Amniotic epithelial cell (primary cell): Measurements from ENCODE around the gene POLR2F.

ENCODE experiments used
- DNase-seq: peaks from one replicate; pipeline ENCODE4 v3.0.0-alpha.2; 2010; ENCODE audit warnings: low read depth

POLR2F gene

DNA sequence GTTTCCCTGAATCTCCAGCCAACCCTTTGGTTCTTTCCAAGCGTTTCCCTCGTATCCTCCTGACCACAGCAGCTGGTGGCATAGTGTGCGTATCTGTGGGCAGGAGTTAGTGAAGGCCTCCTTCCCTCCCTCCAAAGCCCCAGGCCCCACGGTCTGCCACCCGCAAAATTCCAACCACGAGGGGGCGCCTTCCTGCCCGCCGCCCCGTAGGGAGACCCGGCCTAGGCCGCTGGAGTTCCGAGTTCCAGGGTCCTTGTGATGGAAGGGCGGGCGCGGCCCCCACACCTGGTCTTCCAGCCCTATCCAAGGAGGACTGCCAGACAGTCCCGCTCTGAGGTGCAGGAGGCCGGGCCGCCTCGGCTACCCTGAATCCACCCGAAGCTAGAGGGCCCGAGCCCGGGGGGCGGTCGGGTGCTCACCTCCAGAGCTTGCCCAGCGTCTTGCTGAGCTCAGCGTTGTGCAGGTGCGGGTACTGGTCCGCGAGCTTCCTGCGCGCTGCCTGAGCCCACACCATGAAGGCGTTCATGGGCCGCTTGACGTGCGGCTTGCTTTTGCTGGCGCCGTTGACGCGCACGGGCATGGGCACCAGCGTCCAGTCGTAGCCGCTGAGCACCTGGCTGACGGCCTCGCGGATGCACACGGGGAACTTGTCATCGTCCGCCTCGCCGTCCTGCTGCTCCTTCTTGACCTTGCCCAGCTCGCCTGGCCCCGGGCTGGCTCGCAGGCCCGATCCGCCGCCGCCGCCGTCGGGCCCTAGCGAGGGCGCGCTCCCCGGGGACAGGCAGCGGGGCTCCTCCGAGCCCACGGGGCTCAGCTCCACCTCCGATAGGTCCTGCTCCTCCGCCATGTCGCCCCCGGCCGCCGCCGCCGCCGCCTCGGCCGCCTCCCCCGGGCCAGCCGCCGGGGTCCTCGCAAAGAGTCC lies 29.7 kb downstream of the POLR2F start:
- no peak for DNase-seq

DNA sequence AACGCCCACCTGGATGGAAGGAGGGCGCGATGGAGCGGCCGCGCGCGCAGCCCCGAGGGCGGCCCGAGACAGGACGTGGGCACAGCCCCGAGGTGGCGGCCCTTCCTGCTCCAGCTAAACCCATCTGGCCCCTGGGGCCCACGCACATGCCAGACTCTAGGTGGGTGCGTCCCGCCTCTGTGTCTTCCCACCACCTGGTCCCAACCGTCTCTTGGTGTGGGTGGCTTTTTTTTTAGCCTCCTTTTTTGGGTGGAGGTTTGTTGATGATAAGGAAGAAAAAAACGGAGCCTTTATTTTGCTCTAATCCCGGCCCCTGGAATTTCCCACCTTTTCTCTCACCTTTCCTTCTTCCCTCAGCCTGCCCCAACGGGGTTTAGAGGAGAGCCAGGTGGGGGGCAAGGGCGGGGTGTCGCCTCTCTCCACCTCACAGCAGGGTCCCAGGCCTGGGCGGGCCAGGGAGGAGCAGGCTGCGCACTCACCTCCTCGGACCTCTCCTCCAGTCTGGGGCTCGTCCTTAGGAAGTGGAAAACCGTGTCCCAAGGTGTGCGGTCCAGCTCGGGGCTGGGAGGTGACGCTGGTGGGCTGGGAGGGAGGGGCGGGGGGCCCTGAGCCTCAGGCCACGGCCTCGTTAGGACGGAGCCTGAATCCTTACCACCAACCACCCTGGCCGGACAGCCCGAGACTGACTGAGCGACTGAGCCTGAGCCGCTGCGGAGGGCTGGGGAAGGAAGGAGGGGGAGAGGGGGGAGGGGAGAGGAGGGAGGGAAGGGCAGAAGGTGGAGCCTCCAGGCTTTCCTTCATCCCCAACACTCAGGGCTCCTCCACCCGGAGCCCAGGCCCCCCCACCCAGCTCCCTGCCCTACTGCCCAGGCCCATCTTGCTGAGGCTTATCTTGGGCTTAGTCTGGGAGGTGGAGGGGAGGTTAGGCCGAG lies 30.6 kb downstream of the POLR2F start, which contains the start of gene SOX10:
Gene SOX10, minus strand, starts transcription at position 696 of the 932 bp plus-strand sequence. CDS start 771 bp downstream, outside the sequence.
- DNase-seq, result no peak

DNA sequence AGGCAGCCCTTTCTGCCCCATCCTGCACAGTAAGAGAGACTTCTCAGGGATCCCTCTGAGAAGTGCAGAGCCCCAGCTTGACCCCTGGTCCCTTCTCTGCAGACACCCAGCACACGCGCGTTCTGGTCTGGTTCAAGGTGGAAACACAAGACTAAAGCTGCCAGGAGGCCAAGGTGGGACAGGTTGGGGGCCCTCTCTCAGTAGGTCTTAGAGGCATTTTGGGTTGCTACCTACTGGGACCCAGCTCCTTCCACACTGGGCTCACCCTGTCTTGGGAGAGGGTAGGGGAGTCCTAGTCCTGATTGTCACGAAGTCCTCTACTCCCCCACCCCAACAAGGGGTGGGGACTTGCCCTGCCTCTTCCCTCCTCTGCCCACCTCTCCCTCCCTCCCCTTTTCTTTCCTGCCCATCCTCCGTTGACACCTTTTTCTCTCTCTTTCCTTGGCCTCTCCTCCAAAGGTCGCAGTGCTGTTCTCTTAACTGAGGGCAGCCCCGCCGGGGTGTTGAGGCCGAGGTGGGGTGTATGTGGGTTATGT lies 31.6 kb downstream of the POLR2F start:
- no peak for DNase-seq

DNA sequence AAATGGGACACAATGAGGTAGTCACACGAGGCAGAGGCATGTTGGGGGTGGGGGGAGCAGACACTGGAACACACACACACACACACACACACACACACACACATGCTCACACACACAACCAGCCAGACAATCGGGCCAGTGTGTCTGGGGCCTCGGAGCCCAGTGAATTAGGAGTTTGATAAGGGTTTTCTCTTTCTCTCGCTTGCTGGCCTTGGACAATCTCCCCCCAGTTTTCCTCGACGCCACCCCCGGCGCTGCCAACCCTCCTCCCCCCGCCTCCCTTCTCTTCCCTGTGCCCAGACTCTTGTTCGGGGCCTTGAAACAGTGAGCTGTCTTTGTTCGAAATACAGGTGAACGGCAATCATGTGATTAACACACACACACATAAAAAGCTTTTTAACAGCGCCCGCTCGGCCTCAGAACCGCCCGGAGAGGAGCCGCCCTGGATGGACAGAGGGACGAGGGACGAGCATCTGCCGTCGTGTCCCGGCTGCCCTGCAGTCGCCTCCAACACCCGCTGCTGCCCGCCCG lies 32.3 kb downstream of the POLR2F start:
- DNase-seq, result no peak

GRCh38 chr22:37986371-37986770 lies 32.9 kb downstream of the POLR2F start:
- DNase-seq, result no peak

DNA sequence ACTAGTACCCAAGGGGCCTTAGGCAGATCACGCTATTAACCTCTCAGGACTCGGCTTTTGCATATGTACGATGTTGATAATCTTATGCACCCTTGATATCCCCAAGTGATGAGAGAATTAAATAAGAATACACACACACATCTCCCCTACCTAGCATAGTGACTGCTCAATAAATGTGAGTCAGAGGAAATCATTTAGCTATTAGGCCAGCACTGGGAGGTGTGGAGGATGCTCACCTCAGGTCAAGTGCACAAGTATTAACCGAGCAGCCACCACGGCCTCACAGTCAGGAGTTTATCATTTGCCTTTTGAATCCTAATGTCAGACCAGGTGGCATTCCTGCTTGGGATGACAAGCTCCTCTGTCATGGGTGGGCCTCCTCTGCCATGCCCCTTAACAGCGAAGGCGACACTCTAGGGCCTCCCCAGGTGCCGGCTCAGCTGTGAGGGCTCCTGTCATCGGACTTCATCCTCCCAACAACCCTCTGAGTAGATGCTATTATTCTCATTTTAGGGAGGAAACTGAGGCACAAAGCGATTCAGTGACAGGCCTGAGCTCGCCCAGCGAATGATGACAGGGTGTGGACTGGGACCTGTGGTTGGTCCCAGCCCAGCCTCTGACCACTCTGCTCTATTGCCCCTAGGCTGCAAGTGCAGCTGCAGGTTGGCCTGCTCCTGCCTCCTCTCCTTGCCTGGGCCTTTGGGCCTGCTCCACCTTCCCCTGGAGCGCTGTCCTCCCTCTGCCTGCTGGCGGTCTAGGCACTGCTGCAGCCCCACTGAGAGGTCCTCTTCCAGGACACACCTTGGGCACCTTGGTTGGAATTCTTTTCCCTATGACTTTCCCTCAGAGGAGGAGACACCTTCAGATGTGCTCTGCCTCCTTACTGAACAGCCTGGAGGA lies 35.9 kb downstream of the POLR2F start:
- no peak for DNase-seq

- no peak for DNase-seq
Measured at GRCh38 chr22:37990301-37990700, 36.8 kb downstream of the POLR2F start.

DNA sequence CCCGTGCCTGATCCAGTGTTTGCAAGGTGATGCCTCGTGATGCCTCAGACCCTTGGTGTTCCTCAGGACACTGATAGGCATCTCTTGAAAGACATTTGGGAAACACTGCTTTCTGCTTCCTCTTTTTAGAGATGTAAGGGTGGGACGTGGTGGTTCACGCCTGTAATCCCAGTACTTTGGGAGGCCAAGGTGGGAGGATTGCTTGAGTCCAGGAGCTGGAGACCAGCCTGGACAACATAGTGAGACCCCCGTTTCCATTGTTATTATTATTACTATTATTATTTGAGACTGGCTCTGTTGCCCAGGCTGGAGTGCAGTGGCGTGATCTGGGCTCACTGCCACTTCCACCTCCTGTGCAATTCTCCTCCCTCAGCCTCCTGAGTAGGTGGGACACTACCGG lies 37.4 kb downstream of the POLR2F start:
- no peak for DNase-seq

DNA sequence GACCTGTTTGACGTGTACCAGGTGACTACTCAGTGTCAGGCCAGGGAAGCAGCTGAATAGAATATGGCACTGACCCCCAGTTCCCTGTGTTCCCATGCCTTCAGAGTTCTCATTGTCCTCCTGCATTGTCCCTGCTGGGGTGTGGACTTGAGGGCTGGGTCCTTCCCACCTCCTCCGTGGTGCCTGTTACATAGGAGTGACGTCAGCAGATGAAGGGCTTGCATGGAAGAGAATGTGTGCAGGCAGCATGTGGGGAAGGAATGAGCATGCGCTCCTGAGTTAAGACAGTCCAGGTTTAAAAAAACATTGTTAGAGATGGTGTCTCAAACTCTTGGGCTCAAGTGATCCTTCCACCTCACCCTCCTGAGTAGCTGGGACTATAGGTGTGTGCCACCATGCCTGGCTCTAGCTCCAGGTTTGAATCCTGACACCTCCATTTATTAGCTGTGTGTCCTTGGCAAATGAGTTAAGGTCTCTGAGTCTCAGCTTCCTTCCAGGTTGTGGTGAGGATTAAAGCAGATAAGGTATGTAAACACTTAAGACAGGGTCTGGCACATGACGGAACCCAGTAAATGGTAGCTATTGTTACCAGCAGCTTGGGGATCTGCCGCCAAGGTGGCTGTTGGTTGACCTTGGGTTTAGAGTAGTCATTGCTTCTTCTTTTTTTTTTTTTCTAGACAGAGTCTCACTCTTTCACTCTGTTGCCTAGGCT lies 38.4 kb downstream of the POLR2F start:
- DNase-seq, result peak; percentile 8

DNA sequence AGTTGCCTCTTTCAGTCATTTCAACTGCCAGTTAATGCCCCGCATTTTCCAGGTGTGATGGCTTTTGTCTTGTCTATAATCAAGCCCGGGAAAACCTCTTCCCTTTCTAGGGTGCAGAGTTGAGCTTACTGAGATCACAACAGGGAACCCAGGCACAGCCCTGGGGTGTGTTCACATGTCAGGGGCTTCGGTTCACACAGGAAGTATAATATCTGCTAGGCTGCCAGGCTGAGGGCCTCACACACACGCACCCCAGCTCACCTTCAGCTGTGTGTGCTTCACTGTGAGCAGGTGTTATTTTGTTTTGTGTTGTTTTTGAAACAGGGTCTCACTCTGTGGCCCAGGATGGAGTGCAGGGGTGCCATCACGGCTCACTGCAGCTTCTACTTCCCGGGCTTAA lies 40.5 kb downstream of the POLR2F start:
- DNase-seq, result no peak

GRCh38 chr22:37994982-37995381 lies 41.5 kb downstream of the POLR2F start:
- DNase-seq, result no peak

DNA sequence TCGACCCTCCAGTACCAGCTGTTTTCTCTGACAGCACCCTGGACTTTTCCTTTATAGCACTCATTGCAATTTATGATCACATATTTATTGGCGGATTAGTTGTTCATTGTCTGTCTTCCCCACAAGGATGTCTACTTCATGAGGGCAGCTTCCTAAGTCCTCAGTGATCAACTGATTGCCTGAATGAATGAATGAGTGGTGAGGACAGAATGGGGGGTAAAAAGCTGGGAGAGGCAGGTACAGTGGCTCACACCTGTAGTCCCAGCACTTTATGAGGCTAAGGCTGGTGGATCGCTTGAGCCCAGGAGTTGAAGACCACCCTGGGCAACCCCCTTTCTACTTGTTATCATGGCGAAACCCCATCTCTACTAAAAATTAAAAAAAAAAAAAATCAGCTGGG lies 42.0 kb downstream of the POLR2F start:
- no peak for DNase-seq

DNA sequence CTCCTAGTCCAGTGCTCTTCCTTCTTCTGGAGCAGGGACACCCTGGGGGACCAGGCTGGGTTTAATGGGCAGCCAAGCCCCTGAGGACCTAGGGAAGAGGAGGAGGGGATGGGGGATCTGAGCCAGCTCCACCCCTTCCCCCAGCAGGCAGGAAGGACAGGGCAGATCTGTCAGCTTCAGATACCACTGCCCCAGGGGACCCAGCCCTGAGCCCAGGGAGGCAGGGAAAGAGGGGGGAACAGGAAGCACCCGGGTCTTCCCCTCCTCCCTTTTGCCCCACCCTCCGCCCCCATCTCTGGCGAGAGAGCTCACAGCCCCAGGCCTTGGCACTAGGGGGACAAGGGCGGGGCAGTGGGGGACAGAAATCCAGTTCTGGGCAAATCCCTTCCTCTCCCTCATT lies 42.6 kb downstream of the POLR2F start:
- DNase-seq, result no peak

GRCh38 chr22:37996515-37997246 lies 43.2 kb downstream of the POLR2F start:
- no peak for DNase-seq

DNA sequence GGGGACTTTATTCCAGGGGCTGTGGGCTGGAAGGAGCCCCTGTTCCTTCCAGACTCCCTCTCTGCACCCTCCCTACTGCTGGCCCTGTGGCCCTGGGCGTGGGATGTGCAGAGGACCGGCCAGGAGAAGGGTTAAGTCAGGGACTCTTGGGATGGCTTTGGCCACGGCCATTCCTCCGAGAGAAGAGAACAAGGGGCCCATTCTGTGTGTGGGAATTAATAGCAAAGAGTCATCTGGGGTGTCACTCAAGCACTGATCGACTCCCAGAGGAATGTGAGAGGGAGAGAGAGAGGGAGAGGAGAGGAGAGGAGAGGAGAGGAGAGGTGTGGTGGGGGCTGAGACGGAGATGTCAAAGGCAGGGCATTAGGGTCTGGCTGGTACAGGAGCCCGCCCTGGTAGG lies 45.0 kb downstream of the POLR2F start:
- DNase-seq, result no peak

- DNase-seq, result no peak
Measured at GRCh38 chr22:37999236-37999635, 45.7 kb downstream of the POLR2F start.

- DNase-seq, result peak; percentile 45
Measured at GRCh38 chr22:37999640-38000272, 46.3 kb downstream of the POLR2F start.

DNA sequence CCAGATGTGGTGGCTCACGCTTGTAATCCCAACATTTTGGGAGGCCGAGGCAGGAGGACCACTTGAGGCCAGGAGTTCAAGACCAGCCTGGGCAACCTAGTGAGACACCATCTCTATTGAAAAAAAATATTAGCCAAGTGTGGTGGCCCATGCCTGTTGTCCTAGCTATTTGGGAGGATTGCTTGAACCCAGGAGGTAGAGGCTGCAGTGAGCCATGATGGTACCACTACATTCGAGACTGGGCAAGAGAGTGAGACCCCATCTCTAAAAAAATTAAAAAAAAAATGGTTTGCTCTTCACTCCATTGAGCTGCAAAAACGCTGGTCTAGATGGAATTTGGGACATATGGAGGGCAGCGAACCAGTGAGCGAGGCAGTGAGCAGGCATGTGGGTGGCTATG lies 52.4 kb downstream of the POLR2F start:
- no peak for DNase-seq

DNA sequence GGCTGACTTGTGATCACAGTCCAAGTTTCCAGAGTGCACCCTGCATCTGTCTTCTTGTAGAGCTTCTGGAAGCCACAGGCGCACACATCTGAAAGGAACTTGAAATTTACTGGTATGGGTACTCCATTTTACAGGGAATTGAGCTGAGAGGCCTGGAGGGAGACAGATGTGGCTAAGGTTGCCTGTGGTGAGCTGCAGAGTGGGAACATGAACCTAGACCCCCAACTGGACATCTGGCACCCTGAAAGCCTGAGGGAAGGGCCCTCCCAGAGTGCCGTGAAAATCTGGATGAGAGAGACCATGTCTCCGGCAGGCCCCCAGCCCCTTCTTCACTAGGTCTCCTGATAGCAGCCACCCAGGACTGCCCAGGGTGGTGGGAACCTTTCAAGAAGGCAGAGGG lies 53.4 kb downstream of the POLR2F start:
- DNase-seq, result no peak
